ENCODE data around the gene MDP1.
"Not testable (repeated sequence)": the region's sequence is repeated elsewhere in the genome, so short reads cannot be mapped to it uniquely, and the experiment has no call there.

Gene MDP1

GRCh38 chr14:24255931-24256711 is 40.3 kb upstream of the MDP1 start:
- in situ Hi-C loops (cut with MboI; ENCODE audit: low sequenced_read_pairs), result no loop called here
- Histone ChIP-seq H3K4me1 (no peaks in the 10 kb centered on the region), H3K4me3 (no peak overlapping the region), H3K27me3 (ENCODE audit: low read depth) (no peaks in the 10 kb centered on the region), H3K9me3 (no peaks in the 10 kb centered on the region), H3K36me3 (replicated peaks) (no peaks in the 10 kb centered on the region)
- DNase-seq (ENCODE audit: low spot score in 2 of 2), result no peak

- Histone ChIP-seq H3K27me3 (ENCODE audit: low read depth) (no peaks in the 10 kb centered on the region), H3K9me3 (no peaks in the 10 kb centered on the region), H3K36me3 (replicated peaks) (no peaks in the 10 kb centered on the region), H3K4me3 (no peak overlapping the region), H3K4me1 (no peaks in the 10 kb centered on the region)
- no peak for DNase-seq (ENCODE audit: low spot score in 2 of 2)
- in situ Hi-C loops (cut with MboI; ENCODE audit: low sequenced_read_pairs), result no loop called here
Observed at GRCh38 chr14:24255438-24255837, 39.6 kb upstream of the MDP1 start.

DNA sequence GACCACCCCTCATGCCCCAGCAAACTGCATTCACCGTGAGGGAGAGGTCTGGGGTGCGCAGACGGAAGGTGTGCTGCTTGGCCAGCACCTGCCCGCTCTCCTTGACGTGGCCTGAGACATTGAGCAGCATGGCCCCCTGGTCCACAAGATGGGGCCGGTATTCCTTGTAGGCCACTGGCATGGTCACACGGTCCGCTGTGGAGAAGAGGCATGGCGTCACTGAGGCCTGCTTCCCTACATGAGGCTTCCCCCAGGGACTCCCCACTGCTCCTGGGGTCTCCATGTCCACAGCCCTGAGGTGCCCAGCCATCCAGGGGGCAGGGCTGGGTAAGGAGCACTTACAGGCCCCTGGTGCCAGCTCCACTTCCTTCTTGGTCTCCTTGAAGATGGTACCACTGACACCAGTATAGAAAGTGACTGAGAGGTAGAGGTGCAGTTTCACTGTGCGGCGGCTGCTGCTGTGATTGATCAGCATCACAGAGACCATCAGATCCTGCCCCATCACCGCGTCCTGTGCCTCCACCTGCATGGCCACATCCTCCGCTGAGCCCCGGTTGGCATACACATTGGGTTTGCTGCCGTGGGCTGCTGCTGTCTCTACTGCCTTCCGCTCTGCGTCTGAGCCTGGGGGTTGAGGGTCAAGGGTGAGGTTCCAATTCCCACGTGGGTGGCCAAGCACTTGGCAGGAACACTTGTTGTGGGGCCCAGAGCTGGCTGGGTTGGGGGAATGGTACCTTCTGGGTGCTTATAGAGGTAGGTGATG is 38.9 kb upstream of the MDP1 start:
- in situ Hi-C loops (cut with MboI; ENCODE audit: low sequenced_read_pairs), result no loop called here
- H3K4me3 ChIP-seq, result no peak overlapping the region
- no peaks in the 10 kb centered on the region for H3K4me1 ChIP-seq
- DNase-seq (ENCODE audit: low spot score in 2 of 2), result no peak
- no peaks in the 10 kb centered on the region for H3K36me3 ChIP-seq (replicated peaks)
- no peaks in the 10 kb centered on the region for H3K9me3 ChIP-seq
- no peaks in the 10 kb centered on the region for H3K27me3 ChIP-seq (ENCODE audit: low read depth)

DNA sequence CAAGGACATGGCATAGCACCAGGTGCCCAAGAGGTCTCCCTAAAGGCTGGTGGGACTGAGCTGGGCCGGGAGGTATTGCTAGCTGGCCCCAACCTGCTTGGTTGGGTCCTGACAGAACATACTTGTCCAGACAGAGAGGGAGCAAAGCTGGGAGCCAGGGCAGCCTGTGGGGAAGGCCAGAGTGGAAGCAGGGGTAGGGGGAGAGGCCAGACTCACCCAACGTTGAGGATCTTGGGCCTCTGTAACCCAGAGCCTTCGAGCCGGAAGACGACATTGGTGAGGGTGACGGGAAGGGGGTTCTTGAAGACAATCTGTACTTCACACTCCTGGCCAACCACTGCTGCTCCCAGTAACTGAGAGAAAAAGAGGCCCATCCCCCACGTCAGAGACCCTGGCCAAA is 38.1 kb upstream of the MDP1 start:
- DNase-seq (ENCODE audit: low spot score in 2 of 2), result no peak
- Histone ChIP-seq H3K27me3 (ENCODE audit: low read depth) (no peaks in the 10 kb centered on the region), H3K4me1 (no peaks in the 10 kb centered on the region), H3K4me3 (no peak overlapping the region), H3K9me3 (no peaks in the 10 kb centered on the region), H3K36me3 (replicated peaks) (no peaks in the 10 kb centered on the region)
- in situ Hi-C loops (cut with MboI; ENCODE audit: low sequenced_read_pairs), result no loop called here

GRCh38 chr14:24252289-24253124 is 36.6 kb upstream of the MDP1 start:
- Histone ChIP-seq H3K4me3 (no peak overlapping the region), H3K9me3 (no peaks in the 10 kb centered on the region), H3K36me3 (replicated peaks) (no peaks in the 10 kb centered on the region), H3K4me1 (no peaks in the 10 kb centered on the region), H3K27me3 (ENCODE audit: low read depth) (no peaks in the 10 kb centered on the region)
- no peak for DNase-seq (ENCODE audit: low spot score in 2 of 2)
- in situ Hi-C loops (cut with MboI; ENCODE audit: low sequenced_read_pairs), result no loop called here

GRCh38 chr14:24251880-24252288 is 36.0 kb upstream of the MDP1 start:
- H3K36me3 ChIP-seq (replicated peaks), result no peaks in the 10 kb centered on the region
- no peaks in the 10 kb centered on the region for H3K4me1 ChIP-seq
- H3K27me3 ChIP-seq (ENCODE audit: low read depth), result no peaks in the 10 kb centered on the region
- no peaks in the 10 kb centered on the region for H3K9me3 ChIP-seq
- in situ Hi-C loops (cut with MboI; ENCODE audit: low sequenced_read_pairs), result no loop called here
- H3K4me3 ChIP-seq, result no peak overlapping the region
- no peak for DNase-seq (ENCODE audit: low spot score in 2 of 2)

- Histone ChIP-seq H3K4me1 (no peaks in the 10 kb centered on the region), H3K9me3 (no peaks in the 10 kb centered on the region), H3K36me3 (replicated peaks) (no peaks in the 10 kb centered on the region), H3K4me3 (no peak overlapping the region), H3K27me3 (ENCODE audit: low read depth) (no peaks in the 10 kb centered on the region)
- in situ Hi-C loops (cut with MboI; ENCODE audit: low sequenced_read_pairs), result no loop called here
- DNase-seq (ENCODE audit: low spot score in 2 of 2), result no peak
Observed at GRCh38 chr14:24250354-24250753, 34.5 kb upstream of the MDP1 start.

DNA sequence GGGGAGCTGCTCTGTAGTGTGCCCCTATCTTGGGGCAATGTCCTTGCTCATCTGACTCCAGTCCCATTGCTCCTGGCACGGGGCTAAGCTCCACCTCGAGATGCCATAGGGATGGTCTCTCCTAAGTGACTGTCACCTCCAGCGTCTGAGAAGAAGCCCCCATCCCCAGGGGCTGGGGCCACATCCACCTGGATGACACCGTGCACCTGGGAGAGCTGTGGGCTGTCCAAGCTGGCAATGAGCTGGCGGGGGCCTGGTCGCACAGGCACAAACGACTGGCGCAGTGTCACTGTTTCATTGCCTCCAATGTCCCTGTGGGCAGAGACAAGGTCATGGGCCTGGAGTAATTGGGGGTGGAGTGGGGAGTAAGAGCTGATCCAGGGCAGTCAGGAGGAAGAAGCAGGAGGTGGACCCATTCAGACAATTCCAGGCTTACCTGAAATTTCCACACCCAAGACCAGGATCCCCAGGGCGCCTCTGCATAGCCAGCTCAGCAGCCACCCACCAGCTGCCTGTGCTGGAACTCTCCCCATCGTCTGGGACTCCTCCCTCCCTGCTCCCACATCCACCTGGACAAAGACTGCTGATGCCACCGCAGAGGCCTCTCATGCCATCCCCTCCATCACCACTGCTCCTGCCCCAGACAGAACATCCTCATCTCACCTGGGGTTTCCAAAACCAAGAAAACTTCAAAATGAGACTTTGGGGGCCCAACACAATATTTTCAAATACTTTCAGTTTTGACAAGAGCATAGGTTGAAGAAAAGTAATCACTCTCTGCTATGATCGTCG is 33.6 kb upstream of the MDP1 start:
- H3K36me3 ChIP-seq (replicated peaks), result no peaks in the 10 kb centered on the region
- H3K9me3 ChIP-seq, result no peaks in the 10 kb centered on the region
- in situ Hi-C loops (cut with MboI; ENCODE audit: low sequenced_read_pairs), result loop anchor here (5.0 kb wide), 1 partner anchor 48 kb away; the partner anchor contains the start of genes DHRS1 and NOP9
- H3K4me1 ChIP-seq, result no peaks in the 10 kb centered on the region
- no peak overlapping the region for H3K4me3 ChIP-seq
- DNase-seq (ENCODE audit: low spot score in 2 of 2), result no peak
- no peaks in the 10 kb centered on the region for H3K27me3 ChIP-seq (ENCODE audit: low read depth)

- no peak for DNase-seq (ENCODE audit: low spot score in 2 of 2)
- Histone ChIP-seq H3K9me3 (no peaks in the 10 kb centered on the region), H3K4me3 (no peak overlapping the region), H3K27me3 (ENCODE audit: low read depth) (no peaks in the 10 kb centered on the region), H3K4me1 (peaks cover 3% of the 10 kb centered on the region; the same call in 1 of the 2 replicates), H3K36me3 (replicated peaks) (no peaks in the 10 kb centered on the region)
- in situ Hi-C loops (cut with MboI; ENCODE audit: low sequenced_read_pairs), result loop anchor here (5.0 kb wide), 1 partner anchor 50 kb away; the partner anchor contains the start of genes DHRS1 and NOP9
Observed at GRCh38 chr14:24247422-24247821, 31.6 kb upstream of the MDP1 start.

- Histone ChIP-seq H3K36me3 (replicated peaks) (no peaks in the 10 kb centered on the region), H3K9me3 (no peaks in the 10 kb centered on the region), H3K4me1 (peaks cover 3% of the 10 kb centered on the region), H3K27me3 (ENCODE audit: low read depth) (no peaks in the 10 kb centered on the region), H3K4me3 (no peak overlapping the region)
- in situ Hi-C loops (cut with MboI; ENCODE audit: low sequenced_read_pairs), result loop anchor here (5.0 kb wide), 1 partner anchor 51 kb away; the partner anchor contains the start of genes DHRS1 and NOP9
- DNase-seq (ENCODE audit: low spot score in 2 of 2), result no peak
Observed at GRCh38 chr14:24246765-24247212, 30.9 kb upstream of the MDP1 start.

GRCh38 chr14:24245350-24245749 is 29.5 kb upstream of the MDP1 start:
- DNase-seq (ENCODE audit: low spot score in 2 of 2); H3K4me1 ChIP-seq; H3K4me3 ChIP-seq; H3K27me3 ChIP-seq (ENCODE audit: low read depth); H3K36me3 ChIP-seq (replicated peaks); H3K9me3 ChIP-seq: not testable (repeated sequence)
- in situ Hi-C loops (cut with MboI; ENCODE audit: low sequenced_read_pairs), result loop anchor here (5.0 kb wide), 1 partner anchor 52 kb away; the partner anchor contains the start of genes DHRS1 and NOP9

DNA sequence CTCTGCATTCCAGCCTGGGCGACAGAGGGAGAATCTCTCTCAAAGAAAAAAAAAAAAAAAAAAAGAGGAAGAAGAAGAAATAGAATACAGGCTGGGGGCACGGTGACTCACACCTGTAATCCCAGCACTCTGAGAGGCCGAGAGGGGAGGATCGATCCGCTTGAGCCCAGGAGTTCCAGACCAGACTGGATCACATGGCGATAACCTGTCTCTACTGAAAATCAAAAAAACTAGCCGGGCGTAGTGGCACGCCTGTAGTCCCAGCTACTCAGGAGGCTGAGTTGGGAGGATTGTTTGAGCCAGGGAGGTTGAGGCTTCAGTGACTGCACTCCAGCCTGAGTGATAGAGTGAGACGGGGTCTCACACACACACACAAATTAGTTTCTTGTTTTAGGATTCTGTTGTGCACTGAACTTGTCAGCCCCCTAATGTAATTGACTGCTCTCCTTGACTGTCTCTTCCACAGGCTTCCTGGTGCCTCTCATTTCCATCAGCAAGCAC is 27.5 kb upstream of the MDP1 start:
- Histone ChIP-seq H3K4me3 (peak overlapping the region; percentile 51), H3K4me1 (peaks cover 9% of the 10 kb centered on the region), H3K27me3 (ENCODE audit: low read depth) (no peaks in the 10 kb centered on the region), H3K9me3 (no peaks in the 10 kb centered on the region), H3K36me3 (replicated peaks) (peaks cover 23% of the 10 kb centered on the region)
- DNase-seq (ENCODE audit: low spot score in 2 of 2), result no peak
- in situ Hi-C loops (cut with MboI; ENCODE audit: low sequenced_read_pairs), result loop anchor here (5.0 kb wide), 1 partner anchor 189 kb away; no protein-coding TSS in a partner anchor

All from HAP-1 (cell line).